GM19468 (cell line): ENCODE data around the gene RFPL4AL1.
"Not testable (repeated sequence)": the region's sequence is repeated elsewhere in the genome, so short reads cannot be mapped to it uniquely, and the experiment has no call there.

Source experiments
- ATAC-seq: cut with Tn5 transposase; IDR thresholded peaks from one replicate; pipeline ENCODE4 v1.9.1; 2021; ENCODE audit warnings: mild to moderate bottlenecking, moderate library complexity, moderate number of reproducible peaks; ENCODE audit not compliant: unreplicated experiment; ENCODE audit errors: extremely low read depth

The RFPL4AL1 gene

DNA sequence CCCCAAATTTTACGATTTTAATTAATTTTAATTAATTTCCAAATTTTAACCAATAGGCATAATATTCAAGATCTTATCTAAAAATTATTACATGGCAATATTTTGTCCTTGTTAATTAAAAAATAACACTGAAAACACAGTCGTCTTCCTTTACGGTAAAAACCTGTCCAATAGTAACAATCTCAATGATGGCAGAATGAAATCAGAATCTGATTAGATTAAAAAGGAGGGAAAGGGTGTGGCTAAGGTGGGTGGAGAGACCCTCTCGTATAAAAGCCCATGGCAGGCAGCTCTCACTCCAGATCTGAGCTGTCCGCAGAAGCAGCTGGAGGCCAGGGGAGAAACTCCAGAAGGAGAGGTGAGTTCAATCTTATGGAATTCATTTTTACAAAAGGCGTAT, at the start of gene RFPL4AL1:
Gene RFPL4AL1, plus strand, starts transcription at position 301 of the 400 bp plus-strand sequence. CDS start 2,687 bp downstream, outside the sequence.
- ATAC-seq, result not testable (repeated sequence)

DNA sequence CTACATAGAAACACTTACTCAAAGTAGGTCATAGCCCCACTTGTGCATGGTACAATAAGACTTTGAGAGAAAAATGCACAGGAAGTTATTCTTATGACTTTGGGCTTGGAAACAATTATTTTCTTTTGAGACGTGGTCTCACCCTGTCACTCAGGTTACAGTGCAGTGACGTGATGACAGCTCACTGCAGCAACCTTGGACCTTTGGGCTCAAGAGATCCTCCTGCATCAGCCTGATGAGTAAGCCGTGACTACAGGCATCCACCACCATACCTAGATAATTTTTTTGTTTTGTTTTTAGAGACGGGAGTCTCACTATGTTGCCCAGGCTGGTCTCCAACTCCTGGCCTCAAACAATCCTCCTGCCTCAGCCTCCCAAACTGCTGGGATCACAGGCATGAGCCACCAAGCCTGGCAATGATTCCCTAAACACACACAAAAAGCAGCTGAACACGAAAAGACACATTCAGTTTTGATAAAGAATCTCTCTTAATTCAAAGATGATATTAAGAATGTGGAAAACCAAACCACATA, 48.6 kb upstream of the RFPL4AL1 start:
- ATAC-seq, result no peak

GRCh38 chr19:55720801-55721200, 48.1 kb upstream of the RFPL4AL1 start:
- ATAC-seq, result no peak

DNA sequence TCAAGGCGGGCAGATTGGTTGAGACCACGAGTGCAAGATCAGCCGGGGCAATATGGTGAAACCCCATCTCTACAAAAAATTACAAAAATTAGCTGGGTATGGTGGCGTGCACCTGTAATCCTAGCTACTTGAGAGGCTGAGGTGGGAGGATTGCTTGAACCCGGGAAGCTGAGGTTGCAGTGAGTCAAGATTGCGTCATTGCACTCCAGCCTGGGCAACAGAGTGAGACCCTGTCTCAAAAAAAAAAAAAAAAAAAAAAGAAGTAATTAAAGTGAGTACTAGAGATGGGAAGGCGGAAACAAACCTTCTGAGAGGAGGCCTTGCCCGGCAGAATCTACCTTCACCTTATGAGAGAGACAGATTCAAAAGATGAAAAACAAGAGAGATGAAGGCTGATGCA, 45.4 kb upstream of the RFPL4AL1 start:
- ATAC-seq, result no peak

- not testable (repeated sequence) for ATAC-seq
Measured at GRCh38 chr19:55730378-55730777, 38.5 kb upstream of the RFPL4AL1 start.

- no peak for ATAC-seq
Measured at GRCh38 chr19:55738302-55738701, 30.6 kb upstream of the RFPL4AL1 start, which contains the start of gene NLRP9. Gene NLRP9, minus strand, starts transcription at chr19:55738402. Its CDS starts 28 bp downstream, at chr19:55738374.

- no peak for ATAC-seq
Measured at GRCh38 chr19:55750715-55751114, 18.2 kb upstream of the RFPL4AL1 start.

DNA sequence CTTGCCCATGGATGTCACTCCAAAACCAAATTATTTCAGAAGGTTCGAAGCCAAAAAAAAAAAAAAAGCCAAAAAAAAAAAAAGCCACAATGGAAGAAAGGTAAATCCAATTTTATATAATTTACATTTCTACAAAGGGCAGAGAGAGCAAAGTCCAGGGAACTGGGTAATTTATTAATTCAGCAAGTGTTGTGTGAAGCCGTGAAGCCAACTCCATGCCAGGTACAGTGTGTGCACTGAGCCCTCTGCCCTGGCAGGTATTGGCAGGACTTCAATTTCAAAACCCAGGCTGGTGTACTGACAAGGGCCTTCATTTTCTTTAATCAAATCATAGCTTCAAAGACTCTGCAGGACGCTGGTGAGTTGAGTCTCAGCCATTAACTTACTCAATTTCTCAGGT, 15.5 kb upstream of the RFPL4AL1 start:
- ATAC-seq, result no peak

GRCh38 chr19:55756808-55757207, 12.1 kb upstream of the RFPL4AL1 start:
- ATAC-seq, result not testable (repeated sequence)

DNA sequence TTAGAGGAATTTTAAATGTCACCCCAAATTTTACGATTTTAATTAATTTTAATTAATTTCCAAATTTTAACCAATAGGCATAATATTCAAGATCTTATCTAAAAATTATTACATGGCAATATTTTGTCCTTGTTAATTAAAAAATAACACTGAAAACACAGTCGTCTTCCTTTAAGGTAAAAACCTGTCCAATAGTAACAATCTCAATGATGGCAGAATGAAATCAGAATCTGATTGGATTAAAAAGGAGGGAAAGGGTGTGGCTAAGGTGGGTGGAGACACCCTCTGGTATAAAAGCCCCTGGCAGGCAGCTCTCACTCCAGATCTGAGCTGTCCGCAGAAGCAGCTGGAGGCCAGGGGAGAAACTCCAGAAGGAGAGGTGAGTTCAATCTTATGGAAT, 10.1 kb upstream of the RFPL4AL1 start, which contains the start of gene RFPL4A:
Gene RFPL4A, plus strand, starts transcription at position 301 of the 400 bp plus-strand sequence. CDS start 2,704 bp downstream, outside the sequence.
- not testable (repeated sequence) for ATAC-seq

DNA sequence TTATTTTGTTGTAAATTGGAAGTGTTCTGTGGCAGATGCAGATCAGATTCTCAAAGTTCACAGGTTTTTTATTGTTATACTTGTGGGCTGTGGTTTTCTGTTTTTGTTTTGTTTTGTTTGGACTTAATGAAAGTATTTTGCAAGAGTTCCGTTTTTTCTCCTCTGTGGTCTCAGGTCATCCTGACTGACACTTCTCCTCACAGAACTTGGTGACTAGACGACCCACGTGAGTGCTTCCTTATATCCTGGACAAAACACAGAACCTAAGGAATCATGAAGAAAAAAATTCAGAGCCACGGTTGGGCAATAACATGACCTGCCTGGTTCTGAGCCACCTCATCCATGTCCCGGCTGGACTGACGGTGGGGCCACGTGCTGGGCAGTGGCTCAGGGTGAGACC, 2.5 kb upstream of the RFPL4AL1 start:
- no peak for ATAC-seq

GRCh38 chr19:55769632-55770031, 714 bp downstream of the RFPL4AL1 start:
- ATAC-seq, result not testable (repeated sequence)

DNA sequence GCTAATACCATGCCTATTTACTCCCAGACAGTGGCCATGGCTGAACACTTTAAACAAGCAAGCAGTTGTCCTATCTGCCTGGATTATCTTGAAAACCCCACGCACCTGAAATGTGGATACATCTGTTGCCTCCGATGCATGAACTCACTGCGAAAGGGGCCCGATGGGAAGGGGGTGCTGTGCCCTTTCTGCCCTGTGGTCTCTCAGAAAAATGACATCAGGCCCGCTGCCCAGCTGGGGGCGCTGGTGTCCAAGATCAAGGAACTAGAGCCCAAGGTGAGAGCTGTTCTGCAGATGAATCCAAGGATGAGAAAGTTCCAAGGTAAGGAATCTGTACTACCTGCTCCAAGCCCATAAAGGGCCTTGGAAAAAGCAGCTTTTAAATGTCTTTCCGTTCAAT, 8.6 kb downstream of the RFPL4AL1 start:
- no peak for ATAC-seq

DNA sequence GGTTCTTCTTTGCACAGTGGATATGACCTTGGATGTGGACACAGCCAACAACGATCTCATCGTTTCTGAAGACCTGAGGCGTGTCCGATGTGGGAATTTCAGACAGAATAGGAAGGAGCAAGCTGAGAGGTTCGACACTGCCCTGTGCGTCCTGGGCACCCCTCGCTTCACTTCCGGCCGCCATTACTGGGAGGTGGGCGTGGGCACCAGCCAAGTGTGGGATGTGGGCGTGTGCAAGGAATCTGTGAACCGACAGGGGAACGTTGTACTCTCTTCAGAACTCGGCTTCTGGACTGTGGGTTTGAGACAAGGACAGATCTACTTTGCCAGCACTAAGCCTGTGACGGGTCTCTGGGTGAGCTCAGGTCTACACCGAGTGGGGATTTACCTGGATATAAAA, 9.4 kb downstream of the RFPL4AL1 start:
- ATAC-seq, result no peak

DNA sequence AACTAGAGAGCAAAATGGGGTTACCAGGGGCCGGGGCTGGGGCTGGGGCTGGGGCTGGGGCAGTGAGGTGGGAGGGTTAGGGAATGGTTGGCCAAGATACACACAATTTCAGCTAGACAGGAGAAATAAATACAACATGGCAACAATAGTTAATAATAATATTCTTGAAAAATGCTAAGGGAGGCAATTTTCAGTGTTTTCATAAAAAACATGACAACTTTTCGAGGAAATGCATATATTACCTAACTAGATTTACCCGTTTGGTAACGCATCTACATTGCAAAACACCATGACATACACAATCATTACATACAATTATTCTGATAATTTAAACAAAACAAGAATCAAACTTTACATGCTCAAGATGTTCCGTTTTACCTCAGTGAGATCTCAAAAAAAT, 12.2 kb downstream of the RFPL4AL1 start:
- no peak for ATAC-seq

- no peak for ATAC-seq
Measured at GRCh38 chr19:55795021-55795420, 26.1 kb downstream of the RFPL4AL1 start.

- ATAC-seq, result no peak
Measured at GRCh38 chr19:55801416-55801815, 32.5 kb downstream of the RFPL4AL1 start.

GRCh38 chr19:55802281-55802680, 33.4 kb downstream of the RFPL4AL1 start:
- no peak for ATAC-seq

DNA sequence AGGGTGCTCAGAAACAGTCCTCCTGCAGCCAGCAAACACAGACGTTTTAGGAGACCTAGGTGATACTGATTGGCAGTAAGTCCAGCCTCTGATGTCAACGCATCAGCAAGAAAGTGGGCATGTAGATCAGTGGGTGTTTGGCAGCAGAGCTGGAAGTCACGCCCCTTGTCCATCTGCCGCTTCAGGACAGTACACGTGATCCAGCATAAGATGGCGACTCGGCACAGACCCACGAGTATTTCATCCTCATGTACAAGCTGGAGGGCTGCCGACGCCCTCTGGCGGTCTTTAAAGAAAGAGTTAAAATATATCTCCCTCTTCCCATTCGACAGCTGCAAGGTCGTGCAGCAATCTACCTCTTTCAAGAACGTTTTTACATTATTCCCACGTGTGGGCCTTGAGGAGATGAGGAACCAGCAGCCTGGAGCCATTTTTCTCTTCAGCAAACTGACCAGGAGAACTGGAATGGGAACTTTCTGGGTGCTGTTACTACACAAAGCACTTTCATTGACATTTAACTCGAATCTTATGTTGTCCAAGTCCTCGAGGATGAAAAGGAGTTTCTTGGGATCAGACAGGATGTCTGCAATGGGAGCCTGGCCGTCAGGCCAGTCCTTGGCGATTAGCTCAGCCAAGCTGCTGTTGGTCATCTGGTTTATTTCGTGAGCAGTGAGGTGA, 40.6 kb downstream of the RFPL4AL1 start:
- ATAC-seq, result no peak

- ATAC-seq, result no peak
Measured at GRCh38 chr19:55811340-55811739, 42.4 kb downstream of the RFPL4AL1 start.

DNA sequence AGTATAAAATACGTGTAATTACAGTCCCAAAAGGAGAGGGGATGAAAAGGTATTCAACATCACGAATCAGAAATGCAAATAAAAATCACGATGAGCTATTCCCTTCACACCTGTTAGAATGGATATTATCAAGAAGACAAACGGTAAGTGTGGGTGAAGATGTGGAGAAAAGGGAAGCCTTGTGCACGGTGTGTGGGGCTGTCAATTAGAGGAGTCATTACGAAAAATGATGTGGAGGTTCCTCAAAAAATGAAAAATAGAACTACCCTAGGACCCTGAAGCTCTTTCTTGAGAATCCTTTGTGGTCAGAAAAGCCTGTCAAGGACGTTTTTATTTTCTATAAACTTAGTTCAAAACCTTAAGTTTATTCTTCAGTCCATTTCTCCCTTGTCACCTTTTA, 43.5 kb downstream of the RFPL4AL1 start:
- no peak for ATAC-seq

DNA sequence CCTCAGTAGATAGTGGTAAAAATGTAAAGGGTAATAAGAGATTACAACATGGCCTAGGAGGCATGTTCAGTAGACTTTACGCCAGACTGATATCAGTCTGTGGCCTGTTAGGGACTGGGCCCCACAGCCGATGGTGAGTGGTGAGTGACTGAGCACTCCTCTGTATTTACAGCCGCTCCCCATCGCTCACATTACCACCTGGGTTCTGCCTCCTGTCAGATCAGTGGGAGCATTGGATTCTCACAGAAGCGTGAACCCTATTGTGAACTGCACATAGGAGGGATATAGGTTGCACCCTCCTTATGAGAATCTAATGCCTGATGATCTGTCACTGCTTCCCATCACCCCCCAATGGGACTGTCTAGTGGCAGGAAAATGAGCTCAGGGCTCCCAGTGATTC, 45.0 kb downstream of the RFPL4AL1 start:
- no peak for ATAC-seq
